HG02763 (cell line): Measurements from ENCODE around the gene RYR2.
"Not testable (repeated sequence)": the region's sequence is repeated elsewhere in the genome, so short reads cannot be mapped to it uniquely, and the experiment has no call there.

ENCODE experiments used
- ATAC-seq: cut with Tn5 transposase; IDR thresholded peaks from one replicate; pipeline ENCODE4 v1.9.1; 2021; ENCODE audit warnings: mild to moderate bottlenecking, moderate library complexity; ENCODE audit not compliant: unreplicated experiment

The RYR2 gene

DNA sequence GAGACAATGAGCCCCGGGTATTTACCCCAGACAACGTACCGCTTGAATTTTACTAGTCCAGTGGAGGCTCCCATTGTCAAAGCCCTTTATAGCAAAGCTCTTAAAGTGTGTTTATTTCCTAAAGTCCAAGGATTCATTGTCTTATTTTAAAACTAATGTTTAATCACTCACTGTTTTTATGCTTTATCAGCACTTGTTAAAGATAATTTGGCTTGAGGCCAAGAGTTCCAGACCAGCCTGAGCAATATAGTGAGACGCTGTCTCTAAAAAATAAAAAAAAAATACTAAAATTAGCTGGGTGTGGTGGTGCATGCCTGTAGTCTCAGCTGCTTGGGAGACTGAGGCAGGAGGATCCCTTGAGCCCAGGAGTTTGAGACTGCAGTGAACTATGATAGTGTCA is 202.8 kb downstream of the RYR2 start:
- ATAC-seq: no peak

GRCh38 chr1:237247442-237247841 is 205.5 kb downstream of the RYR2 start:
- ATAC-seq: no peak

DNA sequence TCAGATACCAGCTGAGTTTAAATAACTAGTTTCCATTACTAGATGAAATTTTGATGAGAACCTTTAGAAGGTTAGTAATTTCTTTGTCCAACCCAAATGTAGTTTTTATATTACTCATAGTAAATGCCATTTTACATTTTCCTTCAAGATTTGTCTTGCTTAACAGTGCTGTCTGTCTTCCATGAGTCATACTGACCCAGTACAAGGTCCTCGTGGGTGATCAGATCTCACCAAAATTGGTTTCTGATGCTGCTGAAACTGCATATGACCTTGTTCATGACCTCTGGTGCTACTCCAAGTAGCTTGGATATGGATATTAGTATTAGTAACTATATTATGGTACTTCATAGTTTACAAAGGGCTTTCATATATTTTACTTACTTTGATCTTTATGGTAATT is 207.1 kb downstream of the RYR2 start:
- no peak for ATAC-seq

DNA sequence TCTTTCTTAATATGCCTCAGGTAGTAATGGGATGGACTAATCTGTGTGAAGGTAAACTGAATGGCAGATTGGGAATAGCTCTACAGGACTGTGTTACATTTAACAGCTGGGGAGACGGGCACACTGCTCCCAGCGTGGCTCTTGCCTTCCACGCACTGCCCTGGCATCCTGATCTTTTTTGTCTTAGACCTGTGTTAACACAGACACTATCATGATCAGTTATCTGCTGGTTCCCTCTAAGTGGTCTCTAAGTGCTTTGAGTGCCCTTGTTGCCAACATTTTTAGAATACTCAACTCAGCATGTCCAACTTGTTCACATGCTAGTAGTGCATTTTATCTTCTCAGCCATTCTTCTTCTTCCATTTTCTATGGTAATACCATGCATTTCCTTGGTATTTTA is 208.1 kb downstream of the RYR2 start:
- no peak for ATAC-seq

DNA sequence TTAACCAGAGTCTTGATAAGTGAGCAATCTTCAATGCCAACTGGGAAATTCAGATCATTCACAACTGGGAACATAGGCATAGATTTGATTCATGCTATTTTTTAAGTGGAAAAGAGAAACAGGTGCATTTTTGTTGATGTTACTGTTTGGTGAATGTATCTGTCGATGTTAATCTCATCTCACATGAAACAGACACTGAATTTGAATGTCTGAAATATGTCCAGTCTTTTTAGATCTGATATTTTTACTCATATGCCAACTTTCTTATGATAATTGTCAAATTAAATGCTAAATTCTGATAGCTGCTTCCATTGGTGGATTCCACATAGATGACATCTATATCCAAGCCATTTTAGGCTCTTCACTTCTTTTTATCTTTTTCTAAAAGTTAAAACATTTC is 213.1 kb downstream of the RYR2 start:
- ATAC-seq: no peak

DNA sequence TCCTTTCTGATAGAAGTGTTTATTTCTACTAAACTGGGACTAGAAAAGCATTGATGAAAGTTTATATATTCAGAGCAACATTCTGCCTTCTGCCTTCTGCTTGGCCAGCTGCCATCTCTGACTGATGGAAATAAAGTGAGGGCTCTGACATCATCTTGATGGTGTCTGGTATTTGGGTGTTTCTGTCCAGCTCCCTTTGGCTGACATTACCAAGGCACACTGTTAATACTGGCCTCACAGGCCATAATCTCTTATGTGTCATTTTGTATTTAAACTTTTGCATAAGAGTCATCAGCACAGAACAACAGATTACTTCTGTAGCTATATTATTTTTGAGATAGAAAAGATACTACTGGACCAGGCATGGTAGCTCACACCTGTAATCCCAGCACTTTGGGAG is 216.9 kb downstream of the RYR2 start:
- no peak for ATAC-seq

DNA sequence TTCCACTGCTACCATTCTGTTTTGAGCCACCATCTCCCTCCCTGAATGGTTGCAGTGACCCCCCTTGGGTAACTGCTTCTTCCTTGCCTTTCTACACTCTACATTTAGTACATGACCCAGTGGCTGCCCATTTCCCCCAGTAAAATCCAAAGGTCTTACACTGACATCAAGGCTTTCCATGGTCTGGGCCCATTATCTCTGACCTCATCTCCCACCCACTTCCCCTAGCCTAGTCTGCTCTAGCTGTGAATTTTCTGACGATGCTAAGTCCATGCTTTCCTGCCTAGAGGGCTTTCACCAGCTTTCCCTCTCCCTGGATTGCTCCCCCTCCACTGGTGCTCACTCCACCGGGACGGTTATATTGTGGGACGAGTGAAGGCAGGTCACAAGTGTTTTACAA is 219.2 kb downstream of the RYR2 start:
- no peak for ATAC-seq

- no peak for ATAC-seq
Observed at GRCh38 chr1:237267743-237268142, 225.8 kb downstream of the RYR2 start.

GRCh38 chr1:237269938-237270337 is 228.0 kb downstream of the RYR2 start:
- no peak for ATAC-seq

- no peak for ATAC-seq
Observed at GRCh38 chr1:237270353-237270752, 228.4 kb downstream of the RYR2 start.

DNA sequence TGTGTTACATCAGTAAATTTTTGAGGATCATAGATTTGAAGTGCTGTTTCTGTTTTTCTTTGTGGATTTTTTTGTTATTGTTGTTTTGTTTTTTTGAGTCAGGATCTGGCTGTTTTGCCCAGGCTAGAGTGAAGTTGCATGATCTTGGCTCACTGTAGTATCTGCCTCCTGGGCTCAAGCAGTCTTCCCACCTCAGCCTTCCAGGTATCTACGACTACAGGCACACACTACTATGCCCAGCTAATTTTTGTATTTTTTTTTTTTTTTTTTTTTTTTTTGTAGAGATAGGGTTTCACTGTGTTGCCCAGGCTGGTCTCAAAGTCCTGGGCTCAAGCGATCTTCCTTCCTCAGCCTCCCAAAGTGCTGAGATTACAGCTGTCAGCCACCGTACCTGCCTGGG is 236.0 kb downstream of the RYR2 start:
- not testable (repeated sequence) for ATAC-seq

DNA sequence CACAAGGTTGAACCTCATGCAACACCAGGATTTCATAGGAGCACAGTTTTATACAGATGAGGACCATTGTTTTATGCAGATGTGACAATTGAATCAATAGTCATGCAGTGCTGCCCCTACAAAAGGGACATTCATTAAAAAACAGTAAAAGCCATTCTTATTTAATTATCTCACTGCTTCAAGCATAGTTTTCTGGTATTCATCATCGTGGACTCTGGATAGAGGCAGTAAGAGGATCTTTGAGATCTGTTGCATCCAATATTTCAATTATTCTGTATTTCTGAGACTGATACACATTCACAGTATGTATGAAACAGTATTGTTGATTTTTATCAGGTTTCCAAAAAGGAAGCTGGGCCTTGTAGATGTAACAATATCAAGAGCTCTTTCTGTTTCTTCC is 237.6 kb downstream of the RYR2 start:
- ATAC-seq: no peak

DNA sequence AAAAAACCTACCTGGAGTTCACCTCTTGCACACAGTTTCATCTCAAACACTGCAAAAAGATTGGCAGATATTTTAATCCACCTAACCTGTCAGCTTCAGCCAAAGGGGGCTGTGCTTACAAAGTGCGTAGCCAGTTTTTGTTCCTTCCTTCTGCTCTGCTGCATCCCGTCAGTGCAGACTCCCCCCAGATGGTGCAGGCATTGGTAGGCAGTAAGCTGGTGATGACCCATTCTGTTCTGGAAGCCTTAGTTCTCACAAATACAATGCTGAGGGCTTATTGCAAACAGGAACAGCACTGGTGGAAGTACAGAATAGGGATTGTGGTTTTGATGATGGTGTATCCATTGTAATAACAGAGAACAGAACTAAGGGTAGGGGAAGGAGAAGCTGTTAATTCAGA is 239.5 kb downstream of the RYR2 start:
- ATAC-seq: no peak

- ATAC-seq: no peak
Observed at GRCh38 chr1:237282208-237282783, 240.3 kb downstream of the RYR2 start.

GRCh38 chr1:237287876-237288521 is 246.0 kb downstream of the RYR2 start:
- no peak for ATAC-seq

DNA sequence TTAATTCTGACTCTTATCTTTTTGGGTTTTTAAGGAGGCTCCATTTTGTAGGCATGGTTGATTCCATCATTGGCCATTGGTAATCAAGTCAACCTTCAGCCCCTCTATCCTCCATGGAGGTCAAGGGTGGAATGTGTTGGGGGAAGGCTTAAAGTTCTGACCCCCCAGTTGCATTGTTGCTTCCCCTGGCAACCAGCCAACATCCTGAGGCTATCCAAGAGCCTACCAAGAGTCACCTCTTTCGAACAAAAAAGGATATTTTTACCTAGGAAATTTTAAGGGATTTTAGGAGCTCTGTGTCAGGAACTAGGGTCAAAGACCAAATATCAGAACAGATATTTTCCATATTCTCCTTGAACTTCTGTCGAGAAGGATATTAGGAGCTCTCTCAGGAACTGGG is 251.8 kb downstream of the RYR2 start:
- no peak for ATAC-seq

GRCh38 chr1:237296861-237297260 is 254.9 kb downstream of the RYR2 start:
- no peak for ATAC-seq

DNA sequence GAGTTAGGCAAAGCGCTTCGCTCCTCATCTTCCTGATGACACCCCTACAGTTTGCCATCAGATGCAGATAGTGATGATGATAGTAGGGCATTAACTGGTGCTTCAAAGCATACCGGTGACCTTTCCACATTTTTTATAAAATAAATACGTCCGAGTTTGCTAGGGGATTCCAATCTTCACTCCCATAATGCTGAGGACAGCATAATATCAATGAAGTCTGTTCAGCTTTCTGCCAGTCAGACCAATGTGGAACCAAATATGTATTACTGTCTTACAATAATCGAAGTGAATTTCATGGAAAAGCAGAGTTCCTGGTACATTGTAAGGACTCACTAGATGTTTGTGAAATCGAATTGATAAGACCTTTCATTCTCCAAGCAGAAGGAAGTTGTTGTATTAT is 258.7 kb downstream of the RYR2 start:
- no peak for ATAC-seq

DNA sequence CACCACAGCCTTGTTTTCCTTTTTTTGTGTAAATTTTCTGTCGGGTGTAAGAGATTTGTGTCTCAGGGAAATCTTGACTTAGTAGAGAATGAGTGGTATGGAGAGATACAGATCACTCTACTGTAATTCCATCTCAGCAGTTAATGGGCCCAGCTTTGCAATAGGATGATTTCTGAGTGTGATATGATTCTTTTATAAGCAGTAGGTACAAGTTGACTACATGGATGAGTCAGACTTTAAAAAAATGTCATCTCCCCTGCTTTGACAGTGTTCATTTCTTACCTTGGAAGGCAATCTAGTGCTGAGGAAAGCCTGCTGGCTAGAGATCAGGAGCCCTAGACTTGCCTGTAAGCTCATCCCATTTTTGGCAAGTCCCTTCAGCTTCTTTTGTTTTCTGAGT is 261.9 kb downstream of the RYR2 start:
- ATAC-seq: no peak

GRCh38 chr1:237306726-237307125 is 264.7 kb downstream of the RYR2 start:
- ATAC-seq: no peak

GRCh38 chr1:237309595-237310118 is 267.7 kb downstream of the RYR2 start:
- ATAC-seq: no peak

- no peak for ATAC-seq
Observed at GRCh38 chr1:237316352-237316751, 274.4 kb downstream of the RYR2 start.

DNA sequence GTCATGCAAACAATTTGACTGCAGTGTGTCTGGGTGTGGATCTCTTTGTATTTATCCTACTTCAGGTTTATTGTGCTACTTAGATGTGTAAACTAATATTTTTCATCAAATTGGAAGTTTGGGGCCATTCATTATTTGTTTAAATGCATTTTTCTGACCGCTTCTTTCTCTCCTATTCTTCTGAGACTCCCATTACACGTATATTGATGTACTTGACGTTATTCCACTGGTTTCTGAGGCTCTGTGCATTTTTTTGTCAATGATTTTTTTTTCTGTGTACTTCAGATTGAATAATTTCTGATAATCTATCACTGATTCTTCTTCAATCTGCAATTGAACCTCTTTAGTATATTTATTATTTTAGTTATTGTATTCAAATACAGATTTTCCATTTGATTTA is 276.8 kb downstream of the RYR2 start:
- ATAC-seq: no peak
